Choroid plexus epithelial cell (primary cell): ENCODE results near the gene MPV17L2.
A peak's percentile ranks its signal among the peaks of the same experiment; 100 is the strongest.

Source experiments
- DNase-seq: peaks from one replicate; pipeline ENCODE4 v3.0.0-alpha.2; 2010; ENCODE audit warnings: low read depth
- H3K4me3 ChIP-seq: 2 replicates; pipeline ENCODE4 v1.5.1; 2011; ENCODE audit warnings: low read depth, mild to moderate bottlenecking, control low read depth, low read length, moderate library complexity
- TF ChIP-seq, protein P1 (sequence below): conservative IDR thresholded peaks from 2 replicates; pipeline ENCODE4 v1.5.1; 2011; ENCODE audit warnings: low read depth, mild to moderate bottlenecking, control low read depth, inconsistent platforms, low read length, moderate library complexity

The MPV17L2 gene

DNA sequence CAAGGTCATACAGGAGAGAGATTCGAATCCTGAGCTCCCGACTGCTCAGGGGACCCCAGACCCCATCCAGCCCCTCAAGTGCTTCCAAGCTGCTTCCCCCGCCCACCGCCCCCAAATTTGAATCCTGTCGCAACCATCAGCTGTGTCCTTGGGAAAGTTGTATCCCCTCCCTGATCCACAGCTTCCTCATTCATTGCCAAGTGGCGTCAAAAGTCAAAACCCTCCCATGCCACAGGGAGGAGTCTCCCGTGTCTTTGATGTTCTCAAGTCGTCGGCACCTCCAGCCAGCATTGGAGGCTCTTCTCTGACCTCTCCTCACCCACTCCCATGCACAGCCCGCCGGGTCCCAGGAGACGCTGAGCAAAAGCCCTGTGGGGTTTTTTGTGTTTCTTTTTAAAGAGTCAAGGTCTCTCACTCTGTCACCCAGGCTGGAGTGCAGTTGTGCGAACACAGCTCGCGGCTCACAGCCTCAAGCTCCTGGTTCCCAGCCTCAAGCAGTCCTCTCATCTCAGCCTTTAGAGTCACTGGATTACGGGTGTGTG is 22.2 kb upstream of the MPV17L2 start:
- no peak for DNase-seq
- TF ChIP-seq, protein P1, sequence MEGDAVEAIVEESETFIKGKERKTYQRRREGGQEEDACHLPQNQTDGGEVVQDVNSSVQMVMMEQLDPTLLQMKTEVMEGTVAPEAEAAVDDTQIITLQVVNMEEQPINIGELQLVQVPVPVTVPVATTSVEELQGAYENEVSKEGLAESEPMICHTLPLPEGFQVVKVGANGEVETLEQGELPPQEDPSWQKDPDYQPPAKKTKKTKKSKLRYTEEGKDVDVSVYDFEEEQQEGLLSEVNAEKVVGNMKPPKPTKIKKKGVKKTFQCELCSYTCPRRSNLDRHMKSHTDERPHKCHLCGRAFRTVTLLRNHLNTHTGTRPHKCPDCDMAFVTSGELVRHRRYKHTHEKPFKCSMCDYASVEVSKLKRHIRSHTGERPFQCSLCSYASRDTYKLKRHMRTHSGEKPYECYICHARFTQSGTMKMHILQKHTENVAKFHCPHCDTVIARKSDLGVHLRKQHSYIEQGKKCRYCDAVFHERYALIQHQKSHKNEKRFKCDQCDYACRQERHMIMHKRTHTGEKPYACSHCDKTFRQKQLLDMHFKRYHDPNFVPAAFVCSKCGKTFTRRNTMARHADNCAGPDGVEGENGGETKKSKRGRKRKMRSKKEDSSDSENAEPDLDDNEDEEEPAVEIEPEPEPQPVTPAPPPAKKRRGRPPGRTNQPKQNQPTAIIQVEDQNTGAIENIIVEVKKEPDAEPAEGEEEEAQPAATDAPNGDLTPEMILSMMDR: no peak

DNA sequence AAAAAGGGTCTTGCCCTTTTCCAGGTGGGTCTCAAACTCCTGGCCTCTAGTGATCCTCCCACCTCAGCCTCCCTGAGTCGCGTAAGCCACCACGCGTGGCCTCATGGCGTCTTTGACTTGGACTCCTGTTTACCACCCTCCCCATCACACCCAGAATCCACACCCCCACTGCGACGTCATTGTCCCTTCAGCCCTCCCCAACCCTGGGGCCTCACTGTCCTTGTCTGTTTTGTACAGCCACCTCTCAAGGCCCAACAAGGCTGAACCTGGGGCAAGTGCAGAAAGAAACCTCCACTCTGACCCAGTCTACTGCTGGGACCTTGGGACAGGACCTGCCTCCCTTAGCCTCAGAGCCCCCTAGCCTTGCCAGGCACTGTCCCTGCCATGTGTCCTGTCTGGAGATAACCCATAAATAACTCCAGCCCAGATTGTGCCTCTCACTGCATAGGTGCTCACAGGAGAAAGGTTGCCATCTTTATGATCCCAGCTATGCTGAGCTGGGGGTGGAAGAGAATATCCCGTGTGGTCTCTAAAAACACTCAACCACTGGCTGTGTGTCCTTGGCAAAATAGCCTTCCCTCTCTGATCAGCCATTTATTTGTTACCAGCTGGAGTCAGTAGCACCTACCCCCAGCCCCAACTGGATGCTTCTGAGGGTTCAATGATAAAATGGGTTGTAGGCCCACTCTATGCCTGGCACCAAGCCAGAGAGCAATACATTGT is 21.3 kb upstream of the MPV17L2 start:
- H3K4me3 ChIP-seq: no peak overlapping the region
- no peak for DNase-seq
- TF ChIP-seq, protein P1: no peak

More for the DNA sequence above, 22.2 kb upstream of the MPV17L2 start:
- H3K4me3 ChIP-seq: no peak overlapping the region

DNA sequence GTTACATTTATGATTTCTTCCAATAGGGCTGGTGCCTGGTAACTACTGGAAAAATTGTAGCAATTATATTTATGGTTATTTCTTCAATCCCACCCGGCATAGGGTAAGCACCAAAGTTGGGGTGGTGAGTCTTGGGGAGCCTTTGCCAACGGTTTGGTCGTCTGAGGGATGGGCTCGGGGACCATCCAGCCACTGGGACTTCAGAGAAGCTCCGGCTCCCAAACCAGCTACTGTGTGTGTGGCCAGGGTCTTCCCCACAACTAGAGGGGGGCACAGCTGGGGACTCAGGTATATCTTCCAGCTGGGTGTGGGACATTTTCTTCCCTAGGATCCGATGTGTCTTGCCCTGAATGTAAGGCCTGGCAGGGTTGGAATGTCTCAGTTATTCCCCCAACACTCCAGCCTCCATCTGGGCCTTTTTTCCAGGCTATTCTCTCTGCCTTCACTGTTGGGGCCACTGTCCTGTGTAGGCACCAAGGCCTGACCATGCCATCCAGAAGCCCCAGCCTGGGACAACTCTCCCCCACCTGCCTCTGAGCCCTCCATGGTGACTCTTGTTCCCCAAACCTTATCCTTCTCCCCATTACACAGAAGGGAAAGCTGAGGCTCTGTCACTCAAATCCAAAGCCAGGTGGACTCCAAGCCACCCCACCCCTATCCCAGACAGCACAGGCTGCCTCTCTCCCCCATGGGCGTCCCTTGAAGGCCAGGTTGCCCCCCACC is 20.5 kb upstream of the MPV17L2 start:
- no peak for DNase-seq

DNA sequence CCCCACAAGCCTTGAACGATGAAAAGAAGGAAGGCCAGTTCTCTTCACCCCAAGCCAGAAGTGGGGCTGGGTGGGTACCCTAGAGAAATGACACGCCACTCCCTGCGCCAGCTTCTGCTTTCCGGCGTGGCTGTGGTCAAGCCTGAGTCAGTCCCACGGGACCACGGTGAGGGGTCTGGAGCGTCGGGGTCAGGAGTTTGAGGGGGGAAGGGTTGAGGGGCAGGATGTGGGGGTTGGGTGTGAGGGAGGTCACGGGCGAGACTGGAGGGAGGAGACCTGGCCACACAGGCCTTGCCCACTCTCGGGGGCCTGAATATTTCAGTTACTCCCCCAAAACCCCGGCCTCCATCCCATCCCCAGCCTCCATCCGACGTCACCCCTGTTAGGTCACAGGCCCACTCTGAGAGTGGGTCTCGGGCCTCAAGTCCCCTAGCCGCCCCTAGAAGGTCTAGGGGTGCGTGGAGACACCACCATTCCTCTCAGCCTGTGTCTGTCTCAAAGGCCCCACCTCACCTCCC is 19.9 kb upstream of the MPV17L2 start:
- peak overlapping the region; percentile 70 for H3K4me3 ChIP-seq
- DNase-seq: no peak
- TF ChIP-seq, protein P1: no peak

More for the DNA sequence above, 20.5 kb upstream of the MPV17L2 start:
- TF ChIP-seq, protein P1: no peak
- H3K4me3 ChIP-seq: no peak overlapping the region

DNA sequence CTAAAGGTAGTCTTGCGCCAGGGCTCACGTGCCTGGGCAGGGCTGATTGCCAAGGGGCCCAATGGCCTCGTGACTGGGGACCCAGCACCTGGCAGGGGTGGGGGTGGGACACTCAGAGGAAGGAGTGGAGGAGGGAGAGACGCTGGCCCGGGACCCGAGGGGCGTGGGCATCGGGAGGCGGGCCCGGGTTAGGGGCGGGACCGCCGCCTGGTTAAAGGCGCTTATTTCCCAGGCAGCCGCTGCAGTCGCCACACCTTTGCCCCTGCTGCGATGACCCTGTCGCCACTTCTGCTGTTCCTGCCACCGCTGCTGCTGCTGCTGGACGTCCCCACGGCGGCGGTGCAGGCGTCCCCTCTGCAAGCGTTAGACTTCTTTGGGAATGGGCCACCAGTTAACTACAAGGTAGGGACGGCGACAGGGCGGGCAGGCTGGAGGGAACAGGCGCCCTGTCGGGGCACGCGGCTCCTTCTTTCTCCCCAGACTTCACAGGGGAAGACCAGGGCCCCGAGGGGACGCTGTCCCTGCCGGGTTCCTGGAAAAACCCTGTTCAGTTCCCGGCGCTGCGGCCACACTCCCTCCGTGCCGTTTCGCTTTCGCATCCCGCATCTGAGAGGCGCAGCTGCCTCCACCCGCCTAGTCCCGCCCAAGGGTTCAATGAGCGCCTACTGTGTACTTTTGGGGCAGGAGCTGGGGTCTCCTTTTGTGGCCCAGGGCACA is 19.3 kb upstream of the MPV17L2 start, which contains the start of gene IFI30:
Gene IFI30 (plus strand): TSS at position 242 of the 717 bp plus-strand sequence. CDS start 29 bp downstream, at position 271.
- peak within 1 kb of the TSS; percentile 70 for H3K4me3 ChIP-seq
- TF ChIP-seq, protein P1: no peak
- DNase-seq: peak; percentile 25

DNA sequence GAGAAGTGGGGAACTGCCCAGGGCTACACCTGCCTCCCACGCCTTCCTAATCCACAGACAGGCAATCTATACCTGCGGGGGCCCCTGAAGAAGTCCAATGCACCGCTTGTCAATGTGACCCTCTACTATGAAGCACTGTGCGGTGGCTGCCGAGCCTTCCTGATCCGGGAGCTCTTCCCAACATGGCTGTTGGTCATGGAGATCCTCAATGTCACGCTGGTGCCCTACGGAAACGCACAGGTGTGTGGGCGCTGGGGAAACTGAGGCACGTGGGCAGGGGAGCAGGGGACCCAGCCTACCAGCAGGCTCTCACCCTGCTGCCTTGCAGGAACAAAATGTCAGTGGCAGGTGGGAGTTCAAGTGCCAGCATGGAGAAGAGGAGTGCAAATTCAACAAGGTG is 18.0 kb upstream of the MPV17L2 start:
- H3K4me3 ChIP-seq: no peak overlapping the region
- DNase-seq: no peak
- TF ChIP-seq, protein P1: no peak
